H1 (cell line): ENCODE results near the gene PDE6D.
"Not testable (repeated sequence)": the region's sequence is repeated elsewhere in the genome, so short reads cannot be mapped to it uniquely, and the experiment has no call there.

Experiments used
- CHD2 ChIP-seq: IDR thresholded peaks from 2 replicates; pipeline ENCODE4 v1.6.1; 2012; ENCODE audit warnings: low read length, improper control_type of control experiment
- EZH2 ChIP-seq: fragments of 200-600 bp; sonication (generic); IDR thresholded peaks from 2 replicates; pipeline ENCODE4 v1.7.1; 2012; ENCODE audit warnings: low read depth, mild to moderate bottlenecking, moderate library complexity, low read length, inconsistent platforms; ENCODE audit not compliant: severe bottlenecking
- GABPA ChIP-seq: IDR thresholded peaks from 2 replicates; pipeline ENCODE4 v1.6.1; 2011; ENCODE audit warnings: mild to moderate bottlenecking, low read length, moderate library complexity, borderline replicate concordance; ENCODE audit not compliant: insufficient read depth
- HDAC6 ChIP-seq: IDR thresholded peaks from one replicate; pipeline ENCODE4 v1.7.1; 2012; ENCODE audit warnings: low read depth, mild to moderate bottlenecking, inconsistent platforms, low read length, moderate library complexity
- JUN ChIP-seq: IDR thresholded peaks from 2 replicates; pipeline ENCODE4 v1.6.1; 2011; ENCODE audit warnings: low read depth, mild to moderate bottlenecking, improper control_type of control experiment, low read length
- SIN3A ChIP-seq, 2 experiments: IDR thresholded peaks in 1 of 2; conservative IDR thresholded peaks in 1 of 2; 2 replicates each; pipeline ENCODE4 v1.6.1; 2011 to 2012; ENCODE audit warnings: low read length in 2 of 2, improper control_type of control experiment in 1 of 2, low read depth in 1 of 2, mild to moderate bottlenecking in 1 of 2
- YY1 ChIP-seq: IDR thresholded peaks from 2 replicates; pipeline ENCODE4 v1.6.1; 2011; ENCODE audit warnings: low read depth, mild to moderate bottlenecking, low read length
- TF ChIP-seq, protein P1 (sequence below), 3 experiments: IDR thresholded peaks; 1 replicate in 2 of 3; 2 replicates in 1 of 3; pipeline versions ENCODE4 v1.5.1 to v1.6.1; 2011; ENCODE audit warnings: low read length in 3 of 3, mild to moderate bottlenecking in 3 of 3, inconsistent platforms in 2 of 3, low read depth in 1 of 3, moderate library complexity in 1 of 3; ENCODE audit not compliant: insufficient read depth in 1 of 3; ENCODE audit errors: control extremely low read depth in 1 of 3

DNA sequence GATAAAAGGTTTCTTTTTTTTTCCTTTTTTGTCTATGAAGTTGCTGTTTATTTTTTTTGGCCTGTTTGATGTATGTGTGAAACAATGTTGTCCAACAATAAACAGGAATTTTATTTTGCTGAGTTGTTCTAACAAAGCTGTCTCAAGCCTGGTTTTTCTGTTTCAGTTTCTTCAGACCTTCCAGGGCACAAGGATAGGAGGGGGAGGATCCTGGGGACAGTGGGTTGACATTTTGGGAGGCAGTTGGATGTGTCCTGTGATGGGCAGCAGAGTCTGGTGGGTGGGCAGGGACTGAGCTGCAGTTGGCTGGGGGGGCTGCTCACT lies 67.7 kb downstream of the PDE6D start:
- TF ChIP-seq CHD2; EZH2; YY1; HDAC6; JUN; SIN3A (conservative IDR thresholded peaks at IDR 0.05 in 1 of 2, IDR thresholded peaks at IDR 0.05 in 1 of 2; ENCODE audit: low read depth in 1 of 2, low read length in 2 of 2); GABPA: not testable (repeated sequence)
- TF ChIP-seq, protein P1, sequence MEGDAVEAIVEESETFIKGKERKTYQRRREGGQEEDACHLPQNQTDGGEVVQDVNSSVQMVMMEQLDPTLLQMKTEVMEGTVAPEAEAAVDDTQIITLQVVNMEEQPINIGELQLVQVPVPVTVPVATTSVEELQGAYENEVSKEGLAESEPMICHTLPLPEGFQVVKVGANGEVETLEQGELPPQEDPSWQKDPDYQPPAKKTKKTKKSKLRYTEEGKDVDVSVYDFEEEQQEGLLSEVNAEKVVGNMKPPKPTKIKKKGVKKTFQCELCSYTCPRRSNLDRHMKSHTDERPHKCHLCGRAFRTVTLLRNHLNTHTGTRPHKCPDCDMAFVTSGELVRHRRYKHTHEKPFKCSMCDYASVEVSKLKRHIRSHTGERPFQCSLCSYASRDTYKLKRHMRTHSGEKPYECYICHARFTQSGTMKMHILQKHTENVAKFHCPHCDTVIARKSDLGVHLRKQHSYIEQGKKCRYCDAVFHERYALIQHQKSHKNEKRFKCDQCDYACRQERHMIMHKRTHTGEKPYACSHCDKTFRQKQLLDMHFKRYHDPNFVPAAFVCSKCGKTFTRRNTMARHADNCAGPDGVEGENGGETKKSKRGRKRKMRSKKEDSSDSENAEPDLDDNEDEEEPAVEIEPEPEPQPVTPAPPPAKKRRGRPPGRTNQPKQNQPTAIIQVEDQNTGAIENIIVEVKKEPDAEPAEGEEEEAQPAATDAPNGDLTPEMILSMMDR (IDR thresholded peaks at IDR 0.05; ENCODE audit: control extremely low read depth in 1 of 3, insufficient read depth in 1 of 3, low read depth in 1 of 3, low read length in 3 of 3) = not testable (repeated sequence)
